ENCODE results near the gene TMEM255B.

TMEM255B gene

DNA sequence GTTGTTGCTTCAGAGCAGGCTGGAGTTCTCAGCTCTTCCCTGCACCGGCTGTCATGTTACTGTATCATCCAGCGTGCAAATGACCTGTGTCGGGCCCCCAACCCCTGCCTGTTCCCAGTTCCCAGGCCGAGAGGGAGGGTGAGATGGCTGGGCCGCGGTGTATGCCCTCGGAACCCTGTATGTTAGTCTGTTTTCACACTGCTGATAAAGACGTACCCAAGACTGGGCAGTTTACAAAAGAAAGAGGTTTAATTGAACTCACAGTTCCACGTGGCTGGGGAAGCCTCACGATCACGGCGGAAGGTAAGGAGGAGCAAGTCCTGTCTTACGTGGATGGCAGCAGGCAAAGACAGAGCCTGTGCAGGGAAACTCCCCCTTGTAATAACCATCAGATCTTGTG lies 10.9 kb downstream of the TMEM255B start:
- TF ChIP-seq, protein P1, sequence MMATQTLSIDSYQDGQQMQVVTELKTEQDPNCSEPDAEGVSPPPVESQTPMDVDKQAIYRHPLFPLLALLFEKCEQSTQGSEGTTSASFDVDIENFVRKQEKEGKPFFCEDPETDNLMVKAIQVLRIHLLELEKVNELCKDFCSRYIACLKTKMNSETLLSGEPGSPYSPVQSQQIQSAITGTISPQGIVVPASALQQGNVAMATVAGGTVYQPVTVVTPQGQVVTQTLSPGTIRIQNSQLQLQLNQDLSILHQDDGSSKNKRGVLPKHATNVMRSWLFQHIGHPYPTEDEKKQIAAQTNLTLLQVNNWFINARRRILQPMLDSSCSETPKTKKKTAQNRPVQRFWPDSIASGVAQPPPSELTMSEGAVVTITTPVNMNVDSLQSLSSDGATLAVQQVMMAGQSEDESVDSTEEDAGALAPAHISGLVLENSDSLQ (IDR thresholded peaks at IDR 0.05), result no peak
- TF ChIP-seq L3MBTL2 (conservative IDR thresholded peaks at IDR 0.05), result no peak
- no peak for TF ChIP-seq FOXM1 (IDR thresholded peaks at IDR 0.05; ENCODE audit: borderline replicate concordance)
- TF ChIP-seq SP1 (IDR thresholded peaks at IDR 0.05), result no peak
- no peak for TF ChIP-seq BHLHE40 (IDR thresholded peaks at IDR 0.05; ENCODE audit: borderline replicate concordance)
- no peak for TF ChIP-seq ZNF384 (IDR thresholded peaks at IDR 0.05)
- TF ChIP-seq FOXK2 (IDR thresholded peaks at IDR 0.05), result no peak
- no peak for TF ChIP-seq HDGF (IDR thresholded peaks at IDR 0.05; ENCODE audit: borderline replicate concordance)
- TF ChIP-seq SUZ12 (IDR thresholded peaks at IDR 0.05), result no peak
- no peak for TF ChIP-seq CTBP1 (IDR thresholded peaks at IDR 0.05; ENCODE audit: borderline replicate concordance)
- TF ChIP-seq LEF1 (IDR thresholded peaks at IDR 0.05; ENCODE audit: borderline replicate concordance), result no peak
- no peak for TF ChIP-seq ELF4 (IDR thresholded peaks at IDR 0.05)
- no peak for TF ChIP-seq FOXA1 (IDR thresholded peaks at IDR 0.05)
- TF ChIP-seq NFRKB (IDR thresholded peaks at IDR 0.05), result no peak
- TF ChIP-seq ARNT (IDR thresholded peaks at IDR 0.05), result no peak
- no peak for TF ChIP-seq TARDBP (IDR thresholded peaks at IDR 0.05)
- DNase-seq (ENCODE audit: extremely low spot score), result no peak
- POLR2A ChIA-PET, result no interaction called here
- CTCF ChIA-PET, result no interaction called here

DNA sequence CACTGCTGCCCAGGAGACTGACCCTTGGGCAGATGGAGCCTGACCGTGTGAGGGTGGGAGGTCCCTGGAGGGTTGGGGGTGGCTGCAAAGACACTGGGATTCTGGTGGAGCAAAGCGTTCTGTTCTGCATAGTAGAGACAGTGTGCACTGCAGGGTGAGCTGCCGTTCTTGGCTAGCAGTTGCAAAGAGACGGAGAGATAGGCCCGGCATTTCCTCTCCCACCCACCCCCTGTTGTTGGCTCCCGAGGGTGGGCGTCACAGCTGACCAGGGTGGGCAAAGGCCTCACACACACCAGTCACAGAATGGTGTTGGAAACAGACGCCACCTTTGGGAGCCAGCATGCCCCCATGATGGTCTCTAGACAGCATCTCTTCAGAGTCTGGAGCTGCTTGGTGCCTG lies 11.4 kb downstream of the TMEM255B start:
- ChIA-PET CTCF (no interaction called here), POLR2A (no interaction called here)
- TF ChIP-seq, protein P1 (IDR thresholded peaks at IDR 0.05), result no peak
- no peak for TF ChIP-seq FOXA1 (IDR thresholded peaks at IDR 0.05)
- TF ChIP-seq ARNT (IDR thresholded peaks at IDR 0.05), result no peak
- TF ChIP-seq L3MBTL2 (conservative IDR thresholded peaks at IDR 0.05), result no peak
- no peak for TF ChIP-seq BHLHE40 (IDR thresholded peaks at IDR 0.05; ENCODE audit: borderline replicate concordance)
- no peak for TF ChIP-seq FOXM1 (IDR thresholded peaks at IDR 0.05; ENCODE audit: borderline replicate concordance)
- TF ChIP-seq LEF1 (IDR thresholded peaks at IDR 0.05; ENCODE audit: borderline replicate concordance), result no peak
- no peak for TF ChIP-seq CTBP1 (IDR thresholded peaks at IDR 0.05; ENCODE audit: borderline replicate concordance)
- TF ChIP-seq HDGF (IDR thresholded peaks at IDR 0.05; ENCODE audit: borderline replicate concordance), result no peak
- TF ChIP-seq NFRKB (IDR thresholded peaks at IDR 0.05), result no peak
- TF ChIP-seq SP1 (IDR thresholded peaks at IDR 0.05), result no peak
- TF ChIP-seq SUZ12 (IDR thresholded peaks at IDR 0.05), result no peak
- no peak for TF ChIP-seq ELF4 (IDR thresholded peaks at IDR 0.05)
- no peak for TF ChIP-seq TARDBP (IDR thresholded peaks at IDR 0.05)
- TF ChIP-seq ZNF384 (IDR thresholded peaks at IDR 0.05), result no peak
- no peak for DNase-seq (ENCODE audit: extremely low spot score)

DNA sequence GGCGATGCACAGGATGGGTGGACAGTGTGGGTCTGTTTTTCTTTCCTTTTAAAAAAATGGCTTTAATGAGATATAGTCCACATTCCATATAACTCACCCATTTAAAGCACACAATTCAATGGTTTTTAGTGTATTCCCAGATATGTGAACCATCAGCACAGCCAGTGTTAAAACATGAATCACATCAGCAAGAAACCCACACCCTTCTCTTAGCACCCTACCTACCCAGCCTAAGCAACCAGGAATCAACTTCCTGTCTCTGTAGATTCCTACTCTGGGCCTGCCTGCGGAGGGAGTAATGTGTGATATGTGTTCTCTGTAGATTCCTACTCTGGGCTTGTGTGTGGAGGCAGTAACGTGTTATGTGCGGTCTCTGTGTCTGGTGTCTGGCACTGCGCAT lies 11.9 kb downstream of the TMEM255B start:
- TF ChIP-seq FOXA1 (IDR thresholded peaks at IDR 0.05) (no peak), ARNT (IDR thresholded peaks at IDR 0.05) (no peak), TARDBP (IDR thresholded peaks at IDR 0.05) (no peak), SUZ12 (IDR thresholded peaks at IDR 0.05) (no peak), CTBP1 (IDR thresholded peaks at IDR 0.05; ENCODE audit: borderline replicate concordance) (no peak)
- ChIA-PET CTCF (no interaction called here), POLR2A (no interaction called here)
- no peak for DNase-seq (ENCODE audit: extremely low spot score)

DNA sequence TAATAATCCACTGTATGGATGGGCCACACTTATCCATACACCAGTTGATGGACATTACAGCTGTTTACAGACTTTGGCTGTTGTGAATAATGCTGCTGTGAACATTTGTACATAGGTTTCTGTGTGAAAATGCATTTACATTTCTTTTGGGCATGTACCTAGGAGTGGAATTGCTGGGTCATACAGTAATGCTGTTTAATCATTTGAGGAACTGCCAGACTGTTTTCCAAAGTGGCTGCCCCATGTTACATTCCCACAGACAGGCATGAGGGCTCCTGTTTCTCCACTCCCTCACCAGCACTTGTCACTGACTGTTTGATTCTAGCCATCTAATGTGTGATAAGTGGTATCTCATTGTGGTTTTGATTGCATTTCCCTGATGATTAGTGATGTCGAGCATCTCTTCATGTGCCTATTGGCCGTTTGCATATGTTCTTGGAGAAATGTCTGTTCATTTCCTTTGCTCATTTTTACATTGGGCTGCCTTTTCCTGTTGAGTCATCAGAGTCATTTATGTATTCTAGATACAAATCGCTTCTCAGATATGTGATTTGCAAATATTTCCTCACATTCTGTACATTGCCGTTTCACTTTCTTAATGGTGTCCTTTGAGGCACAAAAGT lies 12.8 kb downstream of the TMEM255B start:
- ChIA-PET POLR2A (no interaction called here), CTCF (no interaction called here)
- no peak for DNase-seq (ENCODE audit: extremely low spot score)
- TF ChIP-seq SP1 (IDR thresholded peaks at IDR 0.05) (no peak), LEF1 (IDR thresholded peaks at IDR 0.05; ENCODE audit: borderline replicate concordance) (no peak), FOXA1 (IDR thresholded peaks at IDR 0.05) (no peak), FOXK2 (IDR thresholded peaks at IDR 0.05) (no peak), ELF4 (IDR thresholded peaks at IDR 0.05) (no peak), NFRKB (IDR thresholded peaks at IDR 0.05) (no peak), TARDBP (IDR thresholded peaks at IDR 0.05) (no peak), SUZ12 (IDR thresholded peaks at IDR 0.05) (no peak), BHLHE40 (IDR thresholded peaks at IDR 0.05; ENCODE audit: borderline replicate concordance) (no peak), ZNF384 (IDR thresholded peaks at IDR 0.05) (no peak), L3MBTL2 (conservative IDR thresholded peaks at IDR 0.05) (no peak), ARNT (IDR thresholded peaks at IDR 0.05) (no peak), FOXM1 (IDR thresholded peaks at IDR 0.05; ENCODE audit: borderline replicate concordance) (no peak), CTBP1 (IDR thresholded peaks at IDR 0.05; ENCODE audit: borderline replicate concordance) (no peak)
- TF ChIP-seq, protein P1 (IDR thresholded peaks at IDR 0.05), result no peak

DNA sequence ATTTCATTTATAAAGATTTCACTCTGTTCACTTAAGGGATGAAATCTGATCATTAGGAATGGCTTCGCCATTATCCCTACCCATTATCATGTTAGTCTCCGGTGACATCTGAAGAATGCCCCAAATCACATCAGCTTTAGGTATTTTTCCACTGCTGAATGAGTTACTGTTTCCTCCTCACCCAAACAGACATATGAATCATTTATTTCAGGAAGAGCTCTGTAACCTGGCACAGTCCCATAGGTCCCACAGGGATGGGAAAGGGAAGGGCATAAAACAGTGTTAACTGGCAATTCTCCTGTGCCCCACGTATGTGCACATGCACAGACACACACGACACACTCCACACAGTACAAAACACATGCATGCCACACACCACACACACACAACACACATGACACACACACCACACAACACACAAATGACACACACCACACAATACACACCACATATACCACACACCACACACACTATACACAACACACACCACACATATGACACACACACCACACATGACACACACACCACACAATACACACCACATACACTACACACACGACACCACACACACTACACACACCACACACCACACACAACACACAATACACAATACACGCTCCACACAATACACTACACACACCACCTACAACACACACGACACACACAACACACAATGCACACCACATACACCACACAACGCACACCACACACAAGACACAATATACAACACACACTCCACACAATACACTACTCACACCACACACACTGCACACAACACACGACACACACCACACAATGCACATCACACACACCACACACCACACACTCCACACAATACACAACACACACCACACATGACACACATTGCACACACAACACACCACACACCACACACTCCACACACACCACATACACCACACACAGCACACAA lies 15.4 kb downstream of the TMEM255B start:
- TF ChIP-seq TARDBP (IDR thresholded peaks at IDR 0.05) (no peak), HDGF (IDR thresholded peaks at IDR 0.05; ENCODE audit: borderline replicate concordance) (no peak), ZNF384 (IDR thresholded peaks at IDR 0.05) (no peak), ELF4 (IDR thresholded peaks at IDR 0.05) (no peak), FOXK2 (IDR thresholded peaks at IDR 0.05) (no peak), FOXA1 (IDR thresholded peaks at IDR 0.05) (no peak), ARNT (IDR thresholded peaks at IDR 0.05) (no peak), FOXM1 (IDR thresholded peaks at IDR 0.05; ENCODE audit: borderline replicate concordance) (no peak), L3MBTL2 (conservative IDR thresholded peaks at IDR 0.05) (no peak), SUZ12 (IDR thresholded peaks at IDR 0.05) (no peak), LEF1 (IDR thresholded peaks at IDR 0.05; ENCODE audit: borderline replicate concordance) (no peak), SP1 (IDR thresholded peaks at IDR 0.05) (no peak), BHLHE40 (IDR thresholded peaks at IDR 0.05; ENCODE audit: borderline replicate concordance) (no peak), CTBP1 (IDR thresholded peaks at IDR 0.05; ENCODE audit: borderline replicate concordance) (no peak), NFRKB (IDR thresholded peaks at IDR 0.05) (no peak)
- TF ChIP-seq, protein P1 (IDR thresholded peaks at IDR 0.05), result no peak
- DNase-seq (ENCODE audit: extremely low spot score), result no peak
- ChIA-PET POLR2A (no interaction called here), CTCF (no interaction called here)
